ENCODE results near the gene SCLY.

DNA sequence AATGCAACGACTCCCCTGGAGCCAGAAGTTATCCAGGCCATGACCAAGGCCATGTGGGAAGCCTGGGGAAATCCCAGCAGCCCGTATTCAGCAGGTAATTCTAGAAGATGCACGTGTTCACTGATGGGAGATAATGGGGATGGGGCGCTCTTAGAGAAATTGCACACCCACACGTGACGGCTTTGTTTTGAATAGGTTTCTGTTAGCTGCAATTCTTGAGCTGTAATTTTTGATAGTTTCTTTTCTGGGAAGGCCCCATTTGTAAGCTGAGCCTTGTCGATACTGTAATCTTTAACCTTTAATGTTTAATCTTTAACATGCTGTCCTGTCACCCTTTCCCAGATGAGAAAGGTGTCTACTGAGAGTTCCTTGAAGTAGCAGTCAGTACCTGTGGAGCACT lies 3.6 kb downstream of the SCLY start:
- TF ChIP-seq EZH2phosphoT487 (IDR thresholded peaks at IDR 0.05; ENCODE audit: borderline replicate concordance) (no peak), CTCF (conservative IDR thresholded peaks at IDR 0.05; ENCODE audit: low read length) (no peak)
